Heart left ventricle (tissue), 16 donors: ENCODE data around the gene EPC2. TPM values are rescaled to one million over a fixed set of nuclear protein-coding genes. Genes with fewer than 3 reads are reported as not detected.

Experiments
- ATAC-seq, 4 donors: fragments of 200-7000 bp; cut with Tn5 transposase; one replicate each; pipeline ENCODE4 v1.9.1; 2020 to 2022; ENCODE audit warnings: moderate library complexity in 4 of 4, mild to moderate bottlenecking in 3 of 4, moderate number of reproducible peaks in 1 of 4
- DNase-seq, 5 donors: peaks; one replicate each; pipeline ENCODE4 v3.0.0-alpha.2; 2020
- H3K27ac ChIP-seq, 12 donors: fragments of 200-600 bp; sonication (generic) in 4 of 12; one replicate each; pipeline versions ENCODE4 v1.5.0 to v1.8.0; 2016 to 2022; ENCODE audit warnings: mild to moderate bottlenecking in 2 of 12
- H3K27me3 ChIP-seq, 9 donors: fragments of 200-600 bp; sonication (generic) in 2 of 9; one replicate each; pipeline versions ENCODE4 v1.5.1 to v1.8.0; 2016 to 2022; ENCODE audit warnings: mild to moderate bottlenecking in 3 of 9
- H3K36me3 ChIP-seq, 9 donors: fragments of 200-600 bp; sonication (generic) in 2 of 9; one replicate each; pipeline versions ENCODE4 v1.5.0 to v1.8.0; 2018 to 2022; ENCODE audit warnings: mild to moderate bottlenecking in 2 of 9
- H3K4me1 ChIP-seq, 12 donors: fragments of 200-600 bp; sonication (generic) in 4 of 12; one replicate each; pipeline versions ENCODE4 v1.5.0 to v1.8.0; 2016 to 2022; ENCODE audit warnings: mild to moderate bottlenecking in 3 of 12
- H3K4me3 ChIP-seq, 12 donors: fragments of 200-600 bp; sonication (generic) in 4 of 12; one replicate each; pipeline versions ENCODE4 v1.5.0 to v1.8.0; 2017 to 2022; ENCODE audit warnings: mild to moderate bottlenecking in 9 of 12, moderate library complexity in 4 of 12
- H3K9me3 ChIP-seq, 12 donors: fragments of 200-600 bp; sonication (generic) in 4 of 12; one replicate each; pipeline versions ENCODE4 v1.5.0 to v1.8.0; 2016 to 2022; ENCODE audit warnings: mild to moderate bottlenecking in 1 of 12
- CTCF ChIP-seq, 12 donors: fragments of 200-600 bp; sonication (generic) in 4 of 12; IDR thresholded peaks; one replicate each; pipeline versions ENCODE4 v1.5.0 to v1.8.0; 2018 to 2022; ENCODE audit warnings: antibody characterized with exemption in 12 of 12, mild to moderate bottlenecking in 5 of 12
- POLR2A ChIP-seq, 2 donors: fragments of 450-650 bp; IDR thresholded peaks; one replicate each; pipeline ENCODE4 v1.6.1; 2017; ENCODE audit warnings: antibody characterized with exemption in 2 of 2, mild to moderate bottlenecking in 2 of 2, moderate library complexity in 2 of 2
- WGBS, 4 donors: extraction: QIAGEN DNeasy Blood & Tissue Kit in 2 of 4; methylation state at CpG; one replicate each; pipeline versions ENCODE4 v1.1.5 to v1.1.7; 2013 to 2018; 5-methylcytosine and 5-hydroxymethylcytosine counted together
- intact Hi-C, 10 donors: fragments of 100-400 bp; cut with DNase I; formaldehyde crosslinking; loops; one replicate each; pipeline versions ENCODE4 v1.11.1 to v1.14.2; 2022
- polyA plus RNA-seq, 2 donors: library from polyadenylated mRNA; stranded (reverse); fragments of 200-250 nt; gene quantifications; one replicate each; pipeline ENCODE4 v1.2.3, GENCODE V29; 2013
- total RNA-seq, 9 donors: library from RNA; depleted of rRNA in 2 of 9; stranded (reverse); fragments of >200 nt in 2 of 9; fragmentation: NEBNext Ultra II Directional in 3 of 9; extraction: Animal tissue kit (Norgen Biotek cat#: 25700) in 3 of 9; gene quantifications; one replicate each; pipeline versions ENCODE4 v1.1.0 to v1.2.4, GENCODE V29; 2016 to 2023
- donor health status: ischemic (EF 13 %, LVEDD 7.1; RV severe dilation, severe dysfunction).
- donor health status: healthy with polysubstance abuse.
- donor health status: DM: no; HTN: yes; CAD: no.
- donor health status: DM: no; HTN: no; CAD: no.
- donor health status: ischemic (EF 25% LVEDD 6.9; RV normal size, moderate dysfunction).
- donor health status: ischemic (EF 25% LVEDD 5.7; RV mildly dilated, moderate dysfunction).
- donor health status: healthy.
- donor health status: DM: yes; HTN: yes; CAD: no.
- donor health status: ischemic (EF 35%, LVEDD 5.7; RV mildly dilated, moderate dysfunction).
- donor health status: nonischemic (EF 11% LVEDD 7.7; RV severe dilation, severe dysfunction).
- donor health status: DM: yes; HTN: yes; CAD: no.
- donor health status: PGD.
- donor health status: ischemic (EF 29% LVEDD 5.4; RV normal size, mild dysfunction).
- donor health status: nonischemic (EF 23%, LVEDD 6.1; RV moderate dilation, normal function).

Gene EPC2
- total and polyA plus RNA-seq, 11 donors, result 5.6 to 27.1 (median 19.3) TPM

- 88 to 98% (median 94%) methylated on average over 8 of the region's 8 CpGs for WGBS, 4 donors
- Histone ChIP-seq H3K27ac (no peak overlapping the region), H3K9me3 (peaks cover 0 to 4% (median 0%) of the 10 kb centered on the region in 12 donors), H3K36me3 (no peaks in the 10 kb centered on the region), H3K27me3 (no peaks in the 10 kb centered on the region), H3K4me1 (peaks cover 0 to 60% (median 32%) of the 10 kb centered on the region in 12 donors), H3K4me3 (no peak overlapping the region)
- TF ChIP-seq CTCF (IDR thresholded peaks at IDR 0.05) (no peak), POLR2A (IDR thresholded peaks at IDR 0.05) (no peak)
- intact Hi-C loops, result no loop called here
- DNase-seq (no peak), ATAC-seq (no peak)
These were observed 19.7 kb downstream of the EPC2 start for GRCh38 chr2:148664229-148664628.

- H3K9me3 ChIP-seq, result peaks cover 0 to 3% (median 0%) of the 10 kb centered on the region in 12 donors
- DNase-seq, result no peak
- ATAC-seq, result no peak
These were observed 22.0 kb downstream of the EPC2 start for GRCh38 chr2:148666555-148666954.

GRCh38 chr2:148667113-148667836 lies 22.7 kb downstream of the EPC2 start:
- H3K36me3 ChIP-seq, result no peaks in the 10 kb centered on the region
- H3K4me1 ChIP-seq, result peaks cover 0 to 59% (median 14%) of the 10 kb centered on the region in 12 donors
- H3K9me3 ChIP-seq, result peaks cover 0 to 4% (median 0%) of the 10 kb centered on the region in 12 donors
- 33 to 47% (median 39%) methylated on average over 4 of the region's 4 CpGs for WGBS, 4 donors
- H3K27me3 ChIP-seq, result no peaks in the 10 kb centered on the region
- DNase-seq (no peak), ATAC-seq (peak in 1 of 4 donors; percentile 16)
- H3K4me3 ChIP-seq, result no peak overlapping the region
- H3K27ac ChIP-seq, result peak overlapping the region in 1 of 12 donors; percentile 34
- TF ChIP-seq POLR2A (IDR thresholded peaks at IDR 0.05), result no peak
- no peak for TF ChIP-seq CTCF (IDR thresholded peaks at IDR 0.05)
- intact Hi-C loops, result no loop called here

More at GRCh38 chr2:148666555-148666954, 22.0 kb downstream of the EPC2 start:
- Histone ChIP-seq H3K27me3 (no peaks in the 10 kb centered on the region), H3K4me1 (peaks cover 0 to 54% (median 14%) of the 10 kb centered on the region in 12 donors), H3K36me3 (no peaks in the 10 kb centered on the region), H3K27ac (no peak overlapping the region), H3K4me3 (no peak overlapping the region)
- no peak for TF ChIP-seq POLR2A (IDR thresholded peaks at IDR 0.05)
- no peak for TF ChIP-seq CTCF (IDR thresholded peaks at IDR 0.05)
- intact Hi-C loops, result no loop called here

- Histone ChIP-seq H3K27me3 (no peaks in the 10 kb centered on the region), H3K4me3 (no peak overlapping the region), H3K4me1 (peaks cover 0 to 73% (median 29%) of the 10 kb centered on the region in 12 donors), H3K27ac (no peak overlapping the region), H3K9me3 (peaks cover 0 to 21% (median 0%) of the 10 kb centered on the region in 12 donors), H3K36me3 (no peaks in the 10 kb centered on the region)
- DNase-seq, result no peak
- TF ChIP-seq POLR2A (IDR thresholded peaks at IDR 0.05) (no peak), CTCF (IDR thresholded peaks at IDR 0.05) (no peak)
- intact Hi-C loops, result no loop called here
- no peak for ATAC-seq
- 61 to 80% (median 71%) methylated on average over 1 of the region's 1 CpG for WGBS, 4 donors
These were observed 26.2 kb downstream of the EPC2 start for GRCh38 chr2:148670773-148671172.
